B cell (primary cell): ENCODE data around the gene ZNF268.

ENCODE experiments used
- CTCF ChIP-seq: fragments of 200-600 bp; IDR thresholded peaks from one replicate; pipeline ENCODE4 v1.8.0; 2022; ENCODE audit warnings: antibody characterized with exemption, mild to moderate bottlenecking
- EZH2 ChIP-seq: IDR thresholded peaks from 2 replicates; pipeline ENCODE4 v1.6.1; 2012; ENCODE audit warnings: borderline replicate concordance, low read depth, mild to moderate bottlenecking, moderate library complexity, low read length; ENCODE audit not compliant: insufficient read depth, poor library complexity, severe bottlenecking

GRCh38 chr12:133180669-133181068 lies 626 bp upstream of the ZNF268 start:
- TF ChIP-seq CTCF (no peak), EZH2 (no peak)
